CD8-positive, alpha-beta memory T cell (primary cell): ENCODE data around the gene STK35. TPM values are rescaled to one million over a fixed set of nuclear protein-coding genes. Genes with fewer than 3 reads are reported as not detected.

Source experiments
- CTCF ChIA-PET: fragments of 350-600 bp; sonication (Branson Sonifier 250); formaldehyde crosslinking; loops from one replicate; lab custom pipeline; 2021; ENCODE audit warnings: antibody characterized with exemption; lab: Charles Lee
- POLR2A ChIA-PET: fragments of 350-600 bp; sonication (Branson Sonifier 250); formaldehyde crosslinking; loops from one replicate; lab custom pipeline; 2021; ENCODE audit warnings: antibody characterized with exemption; lab: Charles Lee
- DNase-seq, 5 donors: peaks; one replicate each; pipeline versions ENCODE4 v3.0.0 to v3.0.0-alpha.2; 2020 to 2022; ENCODE audit warnings: mixed read lengths in 1 of 5
- H3K27ac ChIP-seq: one replicate; pipeline ENCODE4 v1.7.0; 2013; ENCODE audit warnings: low read depth, mild to moderate bottlenecking, low read length, moderate library complexity
- H3K27me3 ChIP-seq: 2 replicates; pipeline ENCODE4 v1.7.0; 2013; ENCODE audit warnings: low read length, mild to moderate bottlenecking; ENCODE audit not compliant: insufficient read depth, poor library complexity, severe bottlenecking
- H3K36me3 ChIP-seq: 2 replicates; pipeline ENCODE4 v1.7.0; 2013; ENCODE audit warnings: mild to moderate bottlenecking, low read length, moderate library complexity; ENCODE audit not compliant: insufficient read depth
- H3K4me1 ChIP-seq: 2 replicates; pipeline ENCODE4 v1.7.0; 2013; ENCODE audit warnings: mild to moderate bottlenecking, low read length, moderate library complexity; ENCODE audit not compliant: insufficient read depth
- H3K4me3 ChIP-seq: 2 replicates; pipeline ENCODE4 v1.7.0; 2013; ENCODE audit warnings: mild to moderate bottlenecking, low read length
- H3K9me3 ChIP-seq: 2 replicates; pipeline ENCODE4 v1.7.0; 2013; ENCODE audit warnings: mild to moderate bottlenecking, low read length
- H3K27ac Mint-ChIP-seq, 8 donors: one replicate each; pipeline ENCODE4 v1.8.0; 2020 to 2021; ENCODE audit warnings: mixed read lengths in 8 of 8, mild to moderate bottlenecking in 6 of 8, inconsistent platforms in 3 of 8, moderate library complexity in 3 of 8
- H3K27me3 Mint-ChIP-seq, 2 donors: one replicate each; pipeline ENCODE4 v1.8.0; 2020 to 2021; ENCODE audit warnings: mixed read lengths in 2 of 2, mild to moderate bottlenecking in 1 of 2, moderate library complexity in 1 of 2
- H3K36me3 Mint-ChIP-seq, 3 donors: one replicate each; pipeline ENCODE4 v1.8.0; 2020 to 2021; ENCODE audit warnings: mixed read lengths in 3 of 3, inconsistent platforms in 1 of 3, mild to moderate bottlenecking in 1 of 3
- H3K4me1 Mint-ChIP-seq, 3 donors: one replicate each; pipeline ENCODE4 v1.8.0; 2020 to 2021; ENCODE audit warnings: mixed read lengths in 3 of 3, inconsistent platforms in 1 of 3, mild to moderate bottlenecking in 1 of 3
- H3K4me3 Mint-ChIP-seq, 7 donors: one replicate each; pipeline ENCODE4 v1.8.0; 2020 to 2021; ENCODE audit warnings: mixed read lengths in 7 of 7, mild to moderate bottlenecking in 6 of 7, moderate library complexity in 4 of 7, inconsistent platforms in 2 of 7
- H3K9me3 Mint-ChIP-seq, 5 donors: one replicate each; pipeline ENCODE4 v1.8.0; 2020 to 2022; ENCODE audit warnings: mixed read lengths in 5 of 5, mild to moderate bottlenecking in 3 of 5, moderate library complexity in 2 of 5, inconsistent platforms in 1 of 5
- polyA plus RNA-seq: library from polyadenylated mRNA; unstranded; fragments of 300-500 nt; fragmentation: Illumina TruSeq; gene quantifications from one replicate; pipeline ENCODE4 v1.2.3, GENCODE V29; 2021
- total RNA-seq, 2 experiments: library from RNA; stranded (reverse); gene quantifications; one replicate each; pipeline ENCODE4 v1.2.3, GENCODE V29; 2021

The STK35 gene
- total and polyA plus RNA-seq, 3 experiments from 2014 or later = 5.5 to 21.4 (median 21.1) TPM

DNA sequence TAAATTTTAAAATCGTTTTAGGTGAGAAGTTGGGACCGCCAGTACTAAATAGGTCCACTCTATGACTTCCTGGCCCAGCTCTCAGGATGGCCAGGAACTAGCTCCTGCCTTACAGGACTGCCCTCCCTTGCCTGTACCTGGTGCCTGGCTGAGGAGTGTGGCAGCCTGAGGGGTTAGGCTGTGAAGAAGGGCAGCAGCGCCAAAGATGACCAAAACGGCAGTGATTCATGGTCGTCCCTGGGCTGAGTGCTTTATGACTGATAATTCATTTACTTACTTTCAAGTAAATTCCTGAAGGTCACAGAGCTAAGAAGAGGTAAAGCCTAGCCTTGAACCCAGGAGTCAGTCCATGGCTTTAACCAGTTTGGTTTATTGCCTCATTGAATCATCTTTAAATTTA, 22.1 kb downstream of the STK35 start:
- Histone ChIP-seq H3K27ac (no peak overlapping the region), H3K4me3 (no peak overlapping the region), H3K9me3 (no peaks in the 10 kb centered on the region), H3K36me3 (no peaks in the 10 kb centered on the region), H3K4me1 (peaks cover 41% of the 10 kb centered on the region), H3K27me3 (no peaks in the 10 kb centered on the region)
- peaks cover 0 to 56% (median 20%) of the 10 kb centered on the region in 3 donors for H3K36me3 Mint-ChIP-seq
- H3K4me1 Mint-ChIP-seq = peaks cover 84 to 100% (median 93%) of the 10 kb centered on the region in 3 donors
- POLR2A ChIA-PET = no interaction called here
- DNase-seq = no peak
- CTCF ChIA-PET = interaction anchor here (2.2 kb wide), 1 partner anchor 16 kb away, joined by 5 read pairs; no protein-coding TSS in a partner anchor
- H3K27ac Mint-ChIP-seq = no peak overlapping the region
- no peaks in the 10 kb centered on the region for H3K27me3 Mint-ChIP-seq
- H3K4me3 Mint-ChIP-seq = no peak overlapping the region
- no peaks in the 10 kb centered on the region for H3K9me3 Mint-ChIP-seq

DNA sequence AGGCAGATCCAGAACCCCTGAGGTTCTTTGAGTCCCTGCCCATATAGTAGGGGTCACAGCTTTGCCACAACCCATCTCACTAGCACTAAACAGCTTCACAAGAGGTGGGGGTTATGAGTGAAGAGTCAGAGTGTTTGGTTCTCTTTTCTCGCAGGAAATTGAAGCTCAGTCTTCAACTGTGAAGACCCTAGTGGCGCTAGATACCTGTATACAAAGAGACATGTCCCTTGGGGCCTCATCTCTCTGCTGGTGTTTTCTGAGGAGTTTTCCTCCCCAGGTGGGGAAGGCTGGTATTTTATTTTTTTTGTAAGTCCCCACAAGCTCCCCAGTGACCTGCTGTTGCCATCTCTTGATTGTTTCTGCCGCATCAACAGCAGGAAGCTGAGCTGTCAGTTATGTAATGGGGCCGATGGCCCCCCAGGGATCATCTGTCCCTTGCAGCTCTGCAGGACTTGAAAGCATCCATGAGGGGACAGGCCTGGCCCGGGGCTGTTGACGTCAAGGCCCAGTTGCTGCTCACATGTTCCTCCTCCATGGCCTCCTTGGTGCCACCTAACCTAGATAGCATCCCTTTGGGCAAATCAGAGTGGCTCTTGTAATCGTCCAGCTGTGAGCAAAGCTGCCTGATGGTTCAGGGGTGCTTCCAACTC, 23.1 kb downstream of the STK35 start:
- no peaks in the 10 kb centered on the region for H3K27me3 ChIP-seq
- Mint-ChIP-seq H3K27me3 (no peaks in the 10 kb centered on the region), H3K36me3 (peaks cover 0 to 52% (median 14%) of the 10 kb centered on the region in 3 donors), H3K9me3 (no peaks in the 10 kb centered on the region), H3K4me1 (peaks cover 82 to 97% (median 90%) of the 10 kb centered on the region in 3 donors), H3K27ac (peak overlapping the region in 1 of 8 donors; percentile 81), H3K4me3 (no peak overlapping the region)
- ChIA-PET CTCF (interaction anchor here (0.9 to 2.2 kb wide), 3 partner anchors 15 to 160 kb away, joined by 3 to 5 read pairs (median 3); no protein-coding TSS in a partner anchor), POLR2A (no interaction called here)
- H3K9me3 ChIP-seq = no peaks in the 10 kb centered on the region
- no peak overlapping the region for H3K27ac ChIP-seq
- H3K4me3 ChIP-seq = no peak overlapping the region
- DNase-seq = no peak
- no peaks in the 10 kb centered on the region for H3K36me3 ChIP-seq
- H3K4me1 ChIP-seq = peaks cover 31% of the 10 kb centered on the region

DNA sequence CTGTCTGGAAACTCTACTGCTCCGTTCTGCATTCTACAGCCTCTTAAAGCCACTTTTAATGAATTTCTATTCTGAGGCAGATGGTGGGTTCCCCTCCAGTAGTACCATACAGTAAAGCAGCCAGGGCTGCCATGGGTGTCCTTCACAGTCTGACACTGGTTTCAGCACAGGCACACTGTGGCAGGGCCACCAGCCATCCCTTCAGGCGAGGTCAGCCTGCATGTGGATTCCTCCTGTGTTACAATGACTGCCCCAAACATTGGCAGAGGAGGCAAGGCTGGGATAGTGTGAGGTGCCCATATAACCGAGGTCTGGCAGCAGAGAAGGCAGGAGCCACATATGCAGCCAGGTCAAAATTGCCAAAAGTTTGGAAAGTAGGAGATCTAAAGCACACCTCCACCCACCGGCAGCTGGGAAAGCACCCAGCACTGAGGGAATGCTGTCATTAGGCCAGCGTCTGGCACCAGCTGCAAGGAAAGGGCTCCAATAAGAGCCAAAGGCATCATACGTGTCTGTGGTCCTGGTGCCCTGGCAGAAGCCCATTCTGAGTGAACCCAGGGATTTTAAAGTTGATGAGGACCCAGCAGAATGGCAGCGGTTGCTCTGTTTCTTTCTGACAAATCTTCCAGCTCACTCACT, 24.0 kb downstream of the STK35 start:
- H3K4me1 Mint-ChIP-seq = peaks cover 80 to 97% (median 90%) of the 10 kb centered on the region in 3 donors
- ChIA-PET CTCF (interaction anchor here (2.2 kb wide), 1 partner anchor 14 kb away, joined by 5 read pairs; no protein-coding TSS in a partner anchor), POLR2A (no interaction called here)
- no peaks in the 10 kb centered on the region for H3K27me3 ChIP-seq
- no peak overlapping the region for H3K4me3 Mint-ChIP-seq
- H3K27ac ChIP-seq = no peak overlapping the region
- H3K36me3 ChIP-seq = no peaks in the 10 kb centered on the region
- H3K4me1 ChIP-seq = peaks cover 23% of the 10 kb centered on the region
- H3K9me3 ChIP-seq = no peaks in the 10 kb centered on the region
- H3K9me3 Mint-ChIP-seq = no peaks in the 10 kb centered on the region
- no peak overlapping the region for H3K4me3 ChIP-seq
- H3K27me3 Mint-ChIP-seq = no peaks in the 10 kb centered on the region
- peaks cover 0 to 49% (median 9%) of the 10 kb centered on the region in 3 donors for H3K36me3 Mint-ChIP-seq
- DNase-seq = no peak
- H3K27ac Mint-ChIP-seq = peak overlapping the region in 1 of 8 donors; percentile 74

DNA sequence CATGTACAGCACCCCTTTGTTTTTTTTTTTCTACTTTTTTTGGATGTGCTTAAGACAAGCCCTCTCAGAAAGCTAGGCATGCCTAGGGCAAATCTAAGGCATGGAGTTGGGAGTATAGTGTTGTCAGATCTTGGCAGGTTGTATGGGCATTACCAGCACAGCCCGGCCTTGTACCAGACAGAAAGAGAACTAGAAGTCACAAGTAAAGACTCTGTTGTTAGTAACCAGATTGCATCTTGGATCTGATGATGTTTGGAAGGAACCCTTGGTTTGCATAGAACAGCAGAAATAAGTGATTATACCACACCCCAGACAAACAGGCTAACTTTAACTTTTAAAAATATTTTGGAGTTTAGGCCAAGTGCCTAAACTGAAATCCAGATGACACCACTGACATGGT, 25.6 kb downstream of the STK35 start:
- H3K4me1 ChIP-seq = peaks cover 20% of the 10 kb centered on the region
- DNase-seq = no peak

DNA sequence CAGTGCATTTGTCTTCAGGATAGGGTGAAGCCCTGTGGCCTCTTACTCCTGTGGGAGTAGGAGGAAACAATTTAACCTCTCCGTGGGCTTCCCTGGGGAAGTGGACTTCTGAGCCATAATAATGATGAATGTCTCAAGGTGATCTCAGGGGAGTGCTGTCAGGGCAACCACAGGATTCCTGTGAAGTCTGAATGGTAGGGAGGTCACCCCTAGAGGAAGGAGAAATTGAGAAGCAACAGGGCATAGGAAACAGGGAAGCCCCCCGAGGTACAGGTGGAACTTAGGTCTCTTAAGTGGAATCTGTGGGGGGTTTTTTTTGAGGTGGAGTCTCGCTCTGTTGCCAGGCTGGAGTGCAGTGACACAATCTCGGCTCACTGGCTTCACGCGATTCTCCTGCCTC, 26.9 kb downstream of the STK35 start:
- no peak for DNase-seq
- H3K27ac ChIP-seq = no peak overlapping the region
- ChIA-PET POLR2A (no interaction called here), CTCF (no interaction called here)
- H3K27me3 ChIP-seq = no peaks in the 10 kb centered on the region
- no peaks in the 10 kb centered on the region for H3K36me3 ChIP-seq
- Mint-ChIP-seq H3K27ac (peak overlapping the region in 3 of 8 donors; percentile 54 to 55 (median 54)), H3K4me3 (no peak overlapping the region), H3K9me3 (no peaks in the 10 kb centered on the region), H3K4me1 (peaks cover 76 to 91% (median 84%) of the 10 kb centered on the region in 3 donors), H3K36me3 (peaks cover 0 to 35% (median 0%) of the 10 kb centered on the region in 3 donors), H3K27me3 (no peaks in the 10 kb centered on the region)
- peaks cover 20% of the 10 kb centered on the region for H3K4me1 ChIP-seq
- no peaks in the 10 kb centered on the region for H3K9me3 ChIP-seq
- H3K4me3 ChIP-seq = no peak overlapping the region

More for the DNA sequence above, 25.6 kb downstream of the STK35 start:
- Mint-ChIP-seq H3K36me3 (peaks cover 0 to 42% (median 0%) of the 10 kb centered on the region in 3 donors), H3K27me3 (no peaks in the 10 kb centered on the region), H3K4me1 (peaks cover 76 to 93% (median 84%) of the 10 kb centered on the region in 3 donors), H3K9me3 (no peaks in the 10 kb centered on the region), H3K4me3 (peak overlapping the region in 1 of 7 donors; percentile 20), H3K27ac (peak overlapping the region in 4 of 8 donors; percentile 33 to 68 (median 44))
- CTCF ChIA-PET = no interaction called here
- no peak overlapping the region for H3K27ac ChIP-seq
- POLR2A ChIA-PET = no interaction called here
- no peaks in the 10 kb centered on the region for H3K27me3 ChIP-seq
- no peaks in the 10 kb centered on the region for H3K9me3 ChIP-seq
- no peaks in the 10 kb centered on the region for H3K36me3 ChIP-seq
- H3K4me3 ChIP-seq = no peak overlapping the region

DNA sequence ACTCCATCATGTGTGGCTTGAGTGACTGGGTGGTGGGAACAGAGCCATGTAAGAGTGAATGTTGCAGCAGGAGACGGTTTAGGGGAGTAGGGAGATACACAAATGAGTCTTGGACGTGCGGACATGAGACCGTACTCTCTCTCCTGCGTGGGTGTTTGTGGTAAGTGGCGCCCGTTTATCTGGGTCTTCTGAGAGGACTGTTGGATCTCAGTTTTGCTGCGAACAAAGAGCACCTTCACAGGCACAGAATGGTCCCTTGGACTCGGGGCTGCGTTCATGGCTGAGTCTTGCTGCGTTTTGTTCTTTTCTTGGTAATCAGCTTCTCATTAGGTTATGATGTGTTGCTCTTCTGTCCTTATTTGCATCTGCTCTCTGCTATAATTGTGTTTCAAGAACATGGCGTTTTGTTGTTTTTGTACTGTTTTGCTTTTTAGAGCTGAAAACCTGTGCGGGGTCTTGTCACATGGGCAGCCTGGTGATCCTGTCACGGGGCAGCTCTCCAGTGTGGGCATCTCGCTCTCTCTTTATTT, 28.5 kb downstream of the STK35 start:
- peaks cover 65 to 82% (median 71%) of the 10 kb centered on the region in 3 donors for H3K4me1 Mint-ChIP-seq
- ChIA-PET POLR2A (no interaction called here), CTCF (no interaction called here)
- no peaks in the 10 kb centered on the region for H3K36me3 ChIP-seq
- H3K4me3 ChIP-seq = no peak overlapping the region
- no peaks in the 10 kb centered on the region for H3K27me3 Mint-ChIP-seq
- peaks cover 0 to 31% (median 0%) of the 10 kb centered on the region in 3 donors for H3K36me3 Mint-ChIP-seq
- no peaks in the 10 kb centered on the region for H3K9me3 Mint-ChIP-seq
- no peak overlapping the region for H3K4me3 Mint-ChIP-seq
- H3K4me1 ChIP-seq = peaks cover 20% of the 10 kb centered on the region
- no peaks in the 10 kb centered on the region for H3K27me3 ChIP-seq
- no peak overlapping the region for H3K27ac ChIP-seq
- no peak for DNase-seq
- peak overlapping the region in 2 of 8 donors; percentile 49 to 82 for H3K27ac Mint-ChIP-seq
- no peaks in the 10 kb centered on the region for H3K9me3 ChIP-seq

DNA sequence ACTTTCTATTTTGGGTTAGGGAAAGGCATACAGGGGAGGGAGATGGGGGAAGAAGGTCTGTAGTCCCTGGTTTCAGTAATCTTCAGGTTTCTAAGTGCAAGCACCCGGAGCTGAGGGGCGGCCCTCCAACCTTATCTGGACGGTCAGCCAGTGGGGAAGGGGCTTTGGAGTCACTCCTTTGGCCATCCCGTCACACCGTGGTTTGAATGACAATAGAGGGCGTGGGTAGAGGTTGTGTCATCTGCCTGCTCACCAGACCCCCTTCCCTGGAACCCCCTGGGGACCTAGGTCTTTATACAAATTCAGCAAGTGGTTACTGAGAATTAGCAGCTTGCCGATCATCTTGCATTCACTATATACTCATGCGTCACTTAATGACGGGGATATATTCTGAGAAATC, 29.1 kb downstream of the STK35 start:
- H3K9me3 Mint-ChIP-seq = no peaks in the 10 kb centered on the region
- H3K27me3 ChIP-seq = no peaks in the 10 kb centered on the region
- H3K27me3 Mint-ChIP-seq = no peaks in the 10 kb centered on the region
- no peak overlapping the region for H3K27ac ChIP-seq
- H3K4me3 ChIP-seq = no peak overlapping the region
- H3K27ac Mint-ChIP-seq = no peak overlapping the region
- peaks cover 15% of the 10 kb centered on the region for H3K4me1 ChIP-seq
- no peaks in the 10 kb centered on the region for H3K36me3 ChIP-seq
- no peak for DNase-seq
- H3K4me1 Mint-ChIP-seq = peaks cover 60 to 76% (median 66%) of the 10 kb centered on the region in 3 donors
- POLR2A ChIA-PET = no interaction called here
- peaks cover 0 to 29% (median 0%) of the 10 kb centered on the region in 3 donors for H3K36me3 Mint-ChIP-seq
- no peak overlapping the region for H3K4me3 Mint-ChIP-seq
- CTCF ChIA-PET = no interaction called here
- H3K9me3 ChIP-seq = no peaks in the 10 kb centered on the region

DNA sequence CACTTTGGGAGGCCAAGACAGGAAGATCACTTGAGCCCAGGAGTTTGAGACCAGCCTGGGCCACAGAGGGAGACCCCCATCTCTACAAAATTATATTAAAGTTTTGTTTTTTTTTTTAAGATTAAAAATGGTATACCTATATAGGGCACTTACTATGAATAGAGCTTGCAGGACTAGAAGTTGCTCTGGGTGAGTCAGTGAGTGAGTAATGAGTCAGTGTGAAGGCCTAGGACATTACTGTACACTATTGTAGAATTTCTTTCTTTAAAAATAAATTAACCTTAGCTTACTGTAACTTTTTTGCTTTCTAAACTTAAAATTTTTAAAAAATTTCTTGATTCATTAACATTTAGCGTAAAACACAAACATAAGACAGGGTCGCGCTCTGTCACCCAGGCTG, 29.7 kb downstream of the STK35 start:
- H3K27ac Mint-ChIP-seq = no peak overlapping the region
- CTCF ChIA-PET = no interaction called here
- H3K4me1 Mint-ChIP-seq = peaks cover 55 to 71% (median 65%) of the 10 kb centered on the region in 3 donors
- no peaks in the 10 kb centered on the region for H3K27me3 Mint-ChIP-seq
- H3K9me3 ChIP-seq = no peaks in the 10 kb centered on the region
- no peak for DNase-seq
- H3K27ac ChIP-seq = no peak overlapping the region
- H3K4me3 ChIP-seq = no peak overlapping the region
- no peaks in the 10 kb centered on the region for H3K36me3 ChIP-seq
- no peak overlapping the region for H3K4me3 Mint-ChIP-seq
- H3K36me3 Mint-ChIP-seq = peaks cover 0 to 32% (median 0%) of the 10 kb centered on the region in 3 donors
- peaks cover 12% of the 10 kb centered on the region for H3K4me1 ChIP-seq
- no peaks in the 10 kb centered on the region for H3K9me3 Mint-ChIP-seq
- POLR2A ChIA-PET = no interaction called here
- H3K27me3 ChIP-seq = no peaks in the 10 kb centered on the region
